Kidney epithelial cell (primary cell): Measurements from ENCODE around the gene ATP1B3. TPM values are rescaled to one million over a fixed set of nuclear protein-coding genes. Genes with fewer than 3 reads are reported as not detected.

Source experiments
- DNase-seq: peaks from one replicate; pipeline ENCODE4 v3.0.0-alpha.2; 2010; ENCODE audit warnings: low read depth
- H3K27me3 ChIP-seq: 2 replicates; pipeline ENCODE4 v1.6.0; 2011; ENCODE audit warnings: low read length; ENCODE audit not compliant: control insufficient read depth, insufficient read depth
- H3K36me3 ChIP-seq: 2 replicates; pipeline ENCODE4 v1.5.1; 2011; ENCODE audit warnings: low read length; ENCODE audit not compliant: control insufficient read depth, insufficient read depth
- H3K4me3 ChIP-seq: 2 replicates; pipeline ENCODE4 v1.5.1; 2011; ENCODE audit warnings: low read depth, mild to moderate bottlenecking, control low read depth, low read length
- CTCF ChIP-seq: IDR thresholded peaks from 2 replicates; pipeline ENCODE4 v1.5.1; 2011; ENCODE audit warnings: mild to moderate bottlenecking, moderate library complexity, low read length, control low read depth, inconsistent platforms; ENCODE audit not compliant: insufficient read depth, poor library complexity, severe bottlenecking
- total RNA-seq: library from RNA; depleted of rRNA; stranded (reverse); fragments of >200 nt; gene quantifications from 2 replicates; pipeline ENCODE4 v1.2.3, GENCODE V29; 2015

ATP1B3 gene
- total RNA-seq, 1 donor from 2014 or later = 50.8 TPM

GRCh38 chr3:141926929-141927328 is 50.5 kb downstream of the ATP1B3 start:
- no peak for TF ChIP-seq CTCF
- H3K36me3 ChIP-seq = no peaks in the 10 kb centered on the region
- H3K4me3 ChIP-seq = no peak overlapping the region
- DNase-seq = no peak
- no peaks in the 10 kb centered on the region for H3K27me3 ChIP-seq

- no peak for DNase-seq
- H3K4me3 ChIP-seq = no peak overlapping the region
- no peak for TF ChIP-seq CTCF
- no peaks in the 10 kb centered on the region for H3K36me3 ChIP-seq
- no peaks in the 10 kb centered on the region for H3K27me3 ChIP-seq
Measured at GRCh38 chr3:141928631-141929270, 52.3 kb downstream of the ATP1B3 start.

- H3K27me3 ChIP-seq = no peaks in the 10 kb centered on the region
- H3K4me3 ChIP-seq = no peak overlapping the region
- H3K36me3 ChIP-seq = no peaks in the 10 kb centered on the region
- no peak for DNase-seq
- TF ChIP-seq CTCF = no peak
Measured at GRCh38 chr3:141929341-141929995, 53.0 kb downstream of the ATP1B3 start.

GRCh38 chr3:141930801-141931200 is 54.4 kb downstream of the ATP1B3 start:
- H3K36me3 ChIP-seq = no peaks in the 10 kb centered on the region
- no peak for TF ChIP-seq CTCF
- H3K27me3 ChIP-seq = no peaks in the 10 kb centered on the region
- DNase-seq = no peak
- H3K4me3 ChIP-seq = no peak overlapping the region

GRCh38 chr3:141933421-141934300 is 57.2 kb downstream of the ATP1B3 start:
- Histone ChIP-seq H3K27me3 (no peaks in the 10 kb centered on the region), H3K36me3 (no peaks in the 10 kb centered on the region), H3K4me3 (no peak overlapping the region)
- TF ChIP-seq CTCF = no peak
- no peak for DNase-seq
